Measurements from ENCODE around the gene PEX10.

PEX10 gene

DNA sequence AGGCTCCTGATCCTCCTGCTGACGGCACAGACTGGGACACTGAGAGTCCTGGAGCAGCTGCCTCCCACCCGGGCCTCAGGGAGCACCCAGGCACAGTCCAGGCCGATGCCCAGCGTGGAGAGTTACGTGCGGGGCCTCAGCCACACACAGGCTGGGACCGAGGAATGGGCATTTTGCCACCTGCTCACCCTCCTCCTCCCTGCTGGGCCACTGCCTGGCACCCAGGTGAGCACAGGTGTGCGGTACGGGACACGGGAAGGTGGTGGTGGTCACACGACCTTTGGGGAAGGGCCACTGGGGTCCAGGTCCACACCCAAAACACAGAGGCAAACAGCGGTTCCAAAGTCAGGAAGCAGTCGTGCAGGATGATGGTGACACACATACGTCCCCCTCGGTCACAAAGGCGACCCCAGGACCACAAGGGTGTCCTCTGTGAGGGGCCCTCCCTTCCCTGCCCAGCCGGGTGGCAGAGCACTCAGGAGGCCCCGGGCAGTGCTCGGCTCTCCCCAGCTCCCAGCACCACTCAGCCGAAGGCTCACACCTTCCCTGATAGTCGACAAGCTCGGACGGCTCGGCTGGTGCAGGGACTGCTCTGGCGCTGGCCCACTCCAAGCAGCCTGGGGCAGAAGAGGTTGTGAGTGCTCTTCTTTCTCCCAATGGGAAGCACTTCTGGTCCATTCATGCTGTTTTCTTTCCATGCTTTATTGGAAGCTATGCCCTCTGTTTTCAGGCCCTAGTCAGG, 35.3 kb downstream of the PEX10 start:
- Mint-ChIP-seq H3K27ac (no peak overlapping the region), H3K4me1 (ENCODE audit: low read depth) (no peaks in the 10 kb centered on the region), H3K36me3 (ENCODE audit: low read depth) (no peaks in the 10 kb centered on the region), H3K4me3 (no peak overlapping the region), H3K27me3 (ENCODE audit: low read depth) (no peaks in the 10 kb centered on the region), H3K9me3 (no peaks in the 10 kb centered on the region)

DNA sequence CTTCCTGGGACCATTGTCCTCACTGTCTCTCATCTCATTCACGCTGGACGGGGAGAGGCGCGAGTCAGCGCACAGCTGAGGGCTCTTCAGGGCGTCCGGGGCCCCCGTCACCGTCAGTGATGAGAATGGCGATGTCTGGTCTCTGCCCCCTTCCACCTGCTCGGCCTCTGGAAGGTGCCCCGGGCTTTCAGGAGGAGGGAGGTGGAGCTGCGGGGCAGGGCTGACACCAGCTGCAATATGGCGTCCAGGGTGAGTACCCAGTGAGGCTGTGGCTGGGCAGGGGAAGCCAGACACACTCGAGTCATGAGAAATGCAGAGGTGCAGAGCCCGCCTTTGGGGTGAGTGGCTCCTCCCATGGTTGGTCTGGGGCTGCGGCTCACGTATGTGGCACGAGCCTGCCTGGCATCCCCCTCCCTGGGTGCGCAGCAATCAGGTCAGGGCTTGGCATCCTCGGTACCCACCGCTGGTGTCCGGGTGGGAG, 36.1 kb downstream of the PEX10 start:
- no peaks in the 10 kb centered on the region for H3K27me3 Mint-ChIP-seq (ENCODE audit: low read depth)
- H3K4me1 Mint-ChIP-seq (ENCODE audit: low read depth) = no peaks in the 10 kb centered on the region
- H3K4me3 Mint-ChIP-seq = no peak overlapping the region
- no peaks in the 10 kb centered on the region for H3K9me3 Mint-ChIP-seq
- H3K27ac Mint-ChIP-seq = no peak overlapping the region
- no peaks in the 10 kb centered on the region for H3K36me3 Mint-ChIP-seq (ENCODE audit: low read depth)

GRCh38 chr1:2375923-2376260, 36.5 kb downstream of the PEX10 start:
- Mint-ChIP-seq H3K4me1 (ENCODE audit: low read depth) (no peaks in the 10 kb centered on the region), H3K27ac (no peak overlapping the region), H3K36me3 (ENCODE audit: low read depth) (no peaks in the 10 kb centered on the region), H3K27me3 (ENCODE audit: low read depth) (no peaks in the 10 kb centered on the region), H3K4me3 (no peak overlapping the region), H3K9me3 (no peaks in the 10 kb centered on the region)

- H3K27ac Mint-ChIP-seq = no peak overlapping the region
- H3K27me3 Mint-ChIP-seq (ENCODE audit: low read depth) = no peaks in the 10 kb centered on the region
- no peaks in the 10 kb centered on the region for H3K9me3 Mint-ChIP-seq
- no peaks in the 10 kb centered on the region for H3K36me3 Mint-ChIP-seq (ENCODE audit: low read depth)
- H3K4me3 Mint-ChIP-seq = no peak overlapping the region
- no peaks in the 10 kb centered on the region for H3K4me1 Mint-ChIP-seq (ENCODE audit: low read depth)
Observed at GRCh38 chr1:2375246-2375922, 37.0 kb downstream of the PEX10 start.

DNA sequence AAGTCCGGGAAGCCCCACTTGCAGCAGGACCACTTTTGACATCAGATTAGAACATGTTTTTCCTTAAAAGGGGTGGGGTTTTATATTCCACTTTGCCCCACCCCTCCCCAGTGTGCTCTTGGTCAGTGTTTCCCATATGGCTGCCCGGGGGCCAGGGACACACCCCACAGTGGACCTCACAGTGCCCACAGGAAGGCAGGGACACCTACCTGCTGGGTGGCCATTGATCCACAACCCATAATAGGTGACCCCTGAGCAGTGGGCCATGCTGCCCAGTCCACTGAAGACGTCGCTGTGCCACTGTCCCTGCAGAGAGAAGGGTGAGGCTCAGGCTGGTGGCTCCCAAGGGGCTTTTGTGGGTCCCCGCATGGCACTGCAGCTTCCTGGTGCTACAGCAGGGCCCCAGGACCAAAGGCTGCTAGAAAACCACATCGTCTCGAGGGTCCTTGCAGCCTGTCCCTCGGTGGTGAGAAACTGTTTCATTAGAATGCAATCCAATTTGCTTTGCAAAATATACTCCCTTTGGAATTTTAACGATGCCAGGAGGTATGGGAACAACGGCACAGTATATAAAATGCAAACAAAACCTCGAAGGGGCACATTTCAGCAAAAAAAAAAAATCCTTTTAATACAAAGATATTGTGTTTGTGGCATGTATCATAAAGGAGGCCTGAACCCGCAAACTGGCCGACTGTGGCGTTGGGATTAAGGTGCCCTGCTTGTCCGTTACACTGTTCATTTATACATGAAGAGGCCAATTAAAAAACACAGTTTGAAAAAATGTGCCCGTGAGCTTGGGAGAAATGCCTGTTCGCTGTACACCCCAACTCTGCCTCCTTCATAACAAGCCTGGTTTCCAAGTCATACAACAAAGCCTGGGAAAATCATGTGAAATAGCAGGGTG, 37.9 kb downstream of the PEX10 start:
- H3K27me3 Mint-ChIP-seq (ENCODE audit: low read depth) = no peaks in the 10 kb centered on the region
- no peaks in the 10 kb centered on the region for H3K36me3 Mint-ChIP-seq (ENCODE audit: low read depth)
- no peaks in the 10 kb centered on the region for H3K4me1 Mint-ChIP-seq (ENCODE audit: low read depth)
- no peak overlapping the region for H3K4me3 Mint-ChIP-seq
- H3K9me3 Mint-ChIP-seq = no peaks in the 10 kb centered on the region
- H3K27ac Mint-ChIP-seq = no peak overlapping the region

DNA sequence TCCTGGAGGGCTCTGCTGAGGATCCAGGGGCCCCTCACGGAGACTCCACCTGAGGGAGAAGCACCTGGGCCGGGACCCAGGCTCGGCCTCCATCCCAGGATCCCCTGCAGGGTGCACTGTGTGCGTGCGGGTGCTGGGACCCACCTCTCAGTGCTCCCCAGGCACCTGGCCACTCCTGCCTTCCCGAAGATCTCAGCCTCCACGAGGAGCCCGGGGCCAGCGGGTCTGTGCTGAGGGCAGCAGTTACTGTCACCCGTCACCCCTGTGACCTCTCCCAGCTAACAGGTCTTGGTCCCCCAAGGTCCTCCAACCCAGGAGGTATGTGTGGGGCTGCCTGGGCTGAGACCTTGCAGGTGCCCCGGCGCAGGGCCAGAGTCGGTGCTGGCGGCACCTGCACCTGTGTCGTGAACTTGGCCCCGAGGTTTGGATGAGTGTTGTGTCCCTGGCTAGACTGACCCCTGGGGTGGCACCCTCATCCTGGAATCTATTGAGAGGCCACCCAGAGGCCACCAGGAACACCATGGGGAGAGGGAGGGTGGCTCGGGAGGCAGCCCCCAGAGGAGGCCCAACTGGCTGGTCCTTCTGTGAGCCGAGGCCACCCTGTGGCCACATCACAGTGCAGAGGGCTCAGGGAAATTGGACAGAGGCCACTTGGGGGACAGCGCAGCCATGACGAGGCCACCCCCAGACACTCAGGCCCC, 38.7 kb downstream of the PEX10 start:
- Mint-ChIP-seq H3K36me3 (ENCODE audit: low read depth) (no peaks in the 10 kb centered on the region), H3K9me3 (no peaks in the 10 kb centered on the region), H3K4me1 (ENCODE audit: low read depth) (no peaks in the 10 kb centered on the region), H3K4me3 (no peak overlapping the region), H3K27ac (no peak overlapping the region), H3K27me3 (ENCODE audit: low read depth) (no peaks in the 10 kb centered on the region)

DNA sequence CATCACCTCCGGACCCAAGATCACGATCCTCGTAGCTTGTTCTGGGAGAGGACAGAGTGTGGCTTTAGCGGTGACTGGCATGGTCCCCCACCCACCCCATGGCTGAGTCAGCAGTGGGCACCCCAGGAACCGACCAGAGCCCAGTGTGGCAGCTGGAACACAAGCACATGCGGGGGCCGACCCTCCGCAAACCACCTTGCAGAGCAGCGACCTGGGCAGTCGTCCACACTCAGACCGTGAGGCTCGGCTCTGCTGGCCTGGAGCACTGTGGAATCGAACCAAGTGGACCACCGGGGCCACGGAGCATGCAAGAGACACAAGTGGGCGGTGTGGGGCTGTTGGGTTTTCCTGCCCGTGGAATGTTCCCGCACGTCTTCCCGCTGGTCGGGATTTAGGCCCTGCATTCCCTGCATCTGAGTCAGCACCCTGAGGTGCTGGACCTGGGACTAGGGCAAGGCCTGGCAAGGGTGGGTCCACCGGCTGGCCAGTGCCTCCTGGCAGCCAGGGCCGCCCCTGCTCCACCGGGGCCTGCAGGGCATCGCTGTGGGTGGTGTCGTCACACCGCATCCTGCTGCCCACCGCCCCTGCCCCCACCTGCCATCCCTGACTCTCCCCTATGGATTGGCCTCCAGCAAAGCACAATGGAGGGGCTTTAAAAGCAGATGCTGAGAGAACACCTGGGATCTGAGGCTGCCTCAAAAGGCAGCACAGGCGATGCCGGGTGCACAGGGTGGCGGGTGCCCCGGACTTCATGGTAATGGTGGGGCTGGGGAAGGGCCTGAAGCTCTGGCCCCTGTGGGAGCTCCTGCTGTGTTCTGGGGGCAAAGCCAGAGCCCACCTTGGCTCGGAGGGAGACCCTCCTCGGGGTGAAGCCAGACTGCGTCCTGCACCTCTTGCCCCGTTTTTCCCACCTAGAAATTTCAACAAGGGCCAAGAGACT, 39.5 kb downstream of the PEX10 start:
- H3K36me3 Mint-ChIP-seq (ENCODE audit: low read depth) = no peaks in the 10 kb centered on the region
- no peaks in the 10 kb centered on the region for H3K9me3 Mint-ChIP-seq
- no peak overlapping the region for H3K4me3 Mint-ChIP-seq
- no peak overlapping the region for H3K27ac Mint-ChIP-seq
- no peaks in the 10 kb centered on the region for H3K4me1 Mint-ChIP-seq (ENCODE audit: low read depth)
- no peaks in the 10 kb centered on the region for H3K27me3 Mint-ChIP-seq (ENCODE audit: low read depth)

- Mint-ChIP-seq H3K4me3 (no peak overlapping the region), H3K4me1 (ENCODE audit: low read depth) (no peaks in the 10 kb centered on the region)
Observed at GRCh38 chr1:2368053-2368744, 44.2 kb downstream of the PEX10 start.

DNA sequence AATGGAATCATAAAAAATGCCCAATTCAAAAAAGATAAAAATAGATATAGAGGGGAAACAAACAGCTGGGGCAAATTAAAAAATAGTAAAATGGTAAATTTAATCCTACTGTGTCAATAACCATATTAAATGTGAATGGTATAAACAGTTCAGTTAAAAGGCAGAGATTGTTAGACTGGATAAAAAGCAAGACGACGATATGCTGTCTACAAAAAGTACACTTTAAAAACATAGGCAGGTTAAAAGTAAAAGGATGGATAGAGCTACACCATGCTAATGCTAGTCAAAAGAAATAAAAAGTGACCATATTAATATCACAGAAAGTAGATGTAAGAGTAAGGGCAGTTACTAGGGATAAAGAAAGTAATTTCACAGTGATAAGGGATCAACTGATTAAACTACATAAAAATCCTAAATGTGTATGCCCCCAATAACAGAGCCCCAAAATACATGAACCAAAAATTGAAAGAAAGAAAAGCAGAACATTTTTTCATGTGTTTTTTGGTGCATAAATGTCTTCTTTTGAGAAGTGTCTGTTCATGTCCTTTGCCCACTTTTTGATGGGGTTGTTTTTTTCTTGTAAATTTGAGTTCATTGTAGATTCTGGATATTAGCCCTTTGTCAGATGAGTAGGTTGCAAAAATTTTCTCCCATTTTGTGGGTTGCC, 48.4 kb downstream of the PEX10 start:
- H3K4me1 Mint-ChIP-seq (ENCODE audit: low read depth) = no peaks in the 10 kb centered on the region
- H3K4me3 Mint-ChIP-seq = no peak overlapping the region

More at GRCh38 chr1:2368053-2368744, 44.2 kb downstream of the PEX10 start:
- Mint-ChIP-seq H3K27me3 (ENCODE audit: low read depth) (no peaks in the 10 kb centered on the region), H3K27ac (no peak overlapping the region), H3K36me3 (ENCODE audit: low read depth) (no peaks in the 10 kb centered on the region), H3K9me3 (peaks cover 5% of the 10 kb centered on the region)

GRCh38 chr1:2360588-2361364, 51.6 kb downstream of the PEX10 start:
- peaks cover 11% of the 10 kb centered on the region for H3K9me3 Mint-ChIP-seq
- no peaks in the 10 kb centered on the region for H3K27me3 Mint-ChIP-seq (ENCODE audit: low read depth)
- H3K27ac Mint-ChIP-seq = no peak overlapping the region
- H3K4me1 Mint-ChIP-seq (ENCODE audit: low read depth) = no peaks in the 10 kb centered on the region
- H3K4me3 Mint-ChIP-seq = no peak overlapping the region
- H3K36me3 Mint-ChIP-seq (ENCODE audit: low read depth) = no peaks in the 10 kb centered on the region

More for the DNA sequence above, 48.4 kb downstream of the PEX10 start:
- Mint-ChIP-seq H3K36me3 (ENCODE audit: low read depth) (no peaks in the 10 kb centered on the region), H3K27me3 (ENCODE audit: low read depth) (no peaks in the 10 kb centered on the region), H3K9me3 (peaks cover 11% of the 10 kb centered on the region), H3K27ac (no peak overlapping the region)

- Mint-ChIP-seq H3K9me3 (peaks cover 9% of the 10 kb centered on the region), H3K36me3 (ENCODE audit: low read depth) (no peaks in the 10 kb centered on the region), H3K4me3 (no peak overlapping the region), H3K27me3 (ENCODE audit: low read depth) (no peaks in the 10 kb centered on the region), H3K4me1 (ENCODE audit: low read depth) (no peaks in the 10 kb centered on the region), H3K27ac (no peak overlapping the region)
Observed at GRCh38 chr1:2358651-2359640, 53.4 kb downstream of the PEX10 start.

Data from T-helper 1 cell treated with Interleukin-12 subunit alpha and Interleukin-12 subunit beta and Interleukin-4 antibody, amounts not matched to agents 30 μg/mL and 1 μg/mL, for 36 hours (primary cell).